AG09309 (cell line): Measurements from ENCODE around the gene MCU.

Experiments used
- DNase-seq: peaks from one replicate; pipeline ENCODE4 v3.0.0-alpha.2; 2010; ENCODE audit warnings: low read depth
- H3K4me3 ChIP-seq: 2 replicates; pipeline ENCODE4 v1.5.1; 2011; ENCODE audit warnings: mild to moderate bottlenecking, low read depth, low read length, moderate library complexity; ENCODE audit not compliant: control insufficient read depth
- TF ChIP-seq, protein P1 (sequence below): IDR thresholded peaks from 2 replicates; pipeline ENCODE4 v1.5.1; 2011; ENCODE audit warnings: mild to moderate bottlenecking, low read depth, low read length, inconsistent platforms; ENCODE audit not compliant: insufficient read depth, control insufficient read depth; ENCODE audit errors: missing control alignments

Gene MCU

DNA sequence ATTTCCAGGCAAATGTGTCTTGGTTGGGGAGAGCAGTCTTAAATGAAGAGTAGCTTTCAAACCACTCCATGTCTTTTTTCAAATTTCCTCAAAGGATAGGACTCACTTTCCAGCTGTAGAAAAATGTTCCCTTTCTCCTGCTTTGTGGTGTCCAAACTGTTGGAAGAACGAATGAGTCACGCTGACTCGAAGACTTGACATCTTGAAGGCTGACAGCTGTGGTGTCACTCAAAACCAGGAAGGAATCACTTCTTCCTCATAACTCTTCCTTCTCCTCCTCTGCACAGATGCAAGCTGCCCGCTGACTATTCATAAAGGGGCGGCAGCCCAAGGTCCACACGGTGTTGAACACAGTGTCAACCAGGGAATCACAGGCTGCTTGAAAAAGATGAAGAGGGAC lies 243.4 kb downstream of the MCU start:
- no peak overlapping the region for H3K4me3 ChIP-seq
- TF ChIP-seq, protein P1, sequence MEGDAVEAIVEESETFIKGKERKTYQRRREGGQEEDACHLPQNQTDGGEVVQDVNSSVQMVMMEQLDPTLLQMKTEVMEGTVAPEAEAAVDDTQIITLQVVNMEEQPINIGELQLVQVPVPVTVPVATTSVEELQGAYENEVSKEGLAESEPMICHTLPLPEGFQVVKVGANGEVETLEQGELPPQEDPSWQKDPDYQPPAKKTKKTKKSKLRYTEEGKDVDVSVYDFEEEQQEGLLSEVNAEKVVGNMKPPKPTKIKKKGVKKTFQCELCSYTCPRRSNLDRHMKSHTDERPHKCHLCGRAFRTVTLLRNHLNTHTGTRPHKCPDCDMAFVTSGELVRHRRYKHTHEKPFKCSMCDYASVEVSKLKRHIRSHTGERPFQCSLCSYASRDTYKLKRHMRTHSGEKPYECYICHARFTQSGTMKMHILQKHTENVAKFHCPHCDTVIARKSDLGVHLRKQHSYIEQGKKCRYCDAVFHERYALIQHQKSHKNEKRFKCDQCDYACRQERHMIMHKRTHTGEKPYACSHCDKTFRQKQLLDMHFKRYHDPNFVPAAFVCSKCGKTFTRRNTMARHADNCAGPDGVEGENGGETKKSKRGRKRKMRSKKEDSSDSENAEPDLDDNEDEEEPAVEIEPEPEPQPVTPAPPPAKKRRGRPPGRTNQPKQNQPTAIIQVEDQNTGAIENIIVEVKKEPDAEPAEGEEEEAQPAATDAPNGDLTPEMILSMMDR: no peak
- no peak for DNase-seq
